Measurements from ENCODE around the gene KSR2. TPM values are rescaled to one million over a fixed set of nuclear protein-coding genes. Genes with fewer than 3 reads are reported as not detected.

KSR2 gene
- total and polyA plus RNA-seq, 2 donors (not counting 3 experiments of a cell fraction or from before 2014, with no cell fraction given) = 2.1 to 5.2 TPM

- intact Hi-C loops (cut with micrococcal nuclease) (no loop called here), dilution Hi-C loops (cut with MboI; ENCODE audit: extremely low pct_ligation_motif_present, low sequenced_read_pairs) (no loop called here)
- no peak for FAIRE-seq
- H3K36me3 ChIP-seq (ENCODE audit: control insufficient read depth in 2 of 2, extremely low read depth in 1 of 2, insufficient read depth in 2 of 2, low read length in 2 of 2) = no peaks in the 10 kb centered on the region
- no peaks in the 10 kb centered on the region for H3K4me1 ChIP-seq (ENCODE audit: control insufficient read depth, extremely low read depth, insufficient read depth, low read length)
- H3K9me1 ChIP-seq (replicated peaks; ENCODE audit: control insufficient read depth, extremely low read depth, insufficient read depth, low read length) = no peaks in the 10 kb centered on the region
- ChIA-PET POLR2A (no interaction called here), CTCF (no interaction called here)
- H3K27me3 ChIP-seq (ENCODE audit: control insufficient read depth in 2 of 2, insufficient read depth in 2 of 2, low read length in 2 of 2) = no peaks in the 10 kb centered on the region
- BruUV-seq (replicated peaks) = no TSS peak
- no peaks in the 10 kb centered on the region for H3K9me3 ChIP-seq (replicated peaks; ENCODE audit: control insufficient read depth, insufficient read depth, low read length)
- no peak overlapping the region for H2AFZ ChIP-seq (ENCODE audit: low read depth, low read length)
- no peaks in the 10 kb centered on the region for H3K79me2 ChIP-seq (ENCODE audit: control insufficient read depth, insufficient read depth, low read length)
- no peaks in the 10 kb centered on the region for H4K20me1 ChIP-seq (replicated peaks; ENCODE audit: control insufficient read depth, extremely low read depth, insufficient read depth, low read length)
- no peak for DNase-seq (ENCODE audit: low read depth, low spot score)
- H3K4me3 ChIP-seq (replicated peaks in 1 of 3; ENCODE audit: insufficient read depth in 1 of 3, low read depth in 1 of 3, low read length in 3 of 3) = no peak overlapping the region
- H3K9ac ChIP-seq (replicated peaks; ENCODE audit: extremely low read depth, insufficient read depth, low read length) = no peak overlapping the region
- no peak overlapping the region for H3K27ac ChIP-seq (ENCODE audit: insufficient read depth, low read depth, low read length)
- no peak overlapping the region for H3K4me2 ChIP-seq (ENCODE audit: insufficient read depth, low read length)
- TF ChIP-seq FOS (IDR thresholded peaks at IDR 0.05; ENCODE audit: borderline replicate concordance, insufficient read depth, low read length) (no peak), POLR2A (IDR thresholded peaks at IDR 0.05; ENCODE audit: low read depth, low read length) (no peak), MYC (IDR thresholded peaks at IDR 0.05; ENCODE audit: low read depth, low read length) (no peak), POLR2AphosphoS5 (IDR thresholded peaks at IDR 0.05; ENCODE audit: insufficient read depth, low read depth, low read length) (no peak), MAX (IDR thresholded peaks at IDR 0.05; ENCODE audit: insufficient read depth, insufficient read length) (no peak), CTCF (IDR thresholded peaks at IDR 0.05; ENCODE audit: extremely low read depth in 1 of 2, insufficient read depth in 1 of 2, low read depth in 1 of 2, low read length in 2 of 2) (no peak), EZH2 (IDR thresholded peaks at IDR 0.05; ENCODE audit: borderline replicate concordance, low read depth, low read length, severe bottlenecking) (no peak), GATA2 (IDR thresholded peaks at IDR 0.05; ENCODE audit: insufficient read depth, insufficient read length, low read depth, low read length) (no peak), JUN (IDR thresholded peaks at IDR 0.05; ENCODE audit: borderline replicate concordance, insufficient read depth, insufficient read length, low read depth) (no peak)
Observed at GRCh38 chr12:117438809-117439208, 530.0 kb downstream of the KSR2 start.

All from endothelial cell of umbilical vein (primary cell).